GM12878 (cell line): Measurements from ENCODE around the gene LUZP2. TPM values are rescaled to one million over a fixed set of nuclear protein-coding genes. Genes with fewer than 3 reads are reported as not detected.

Experiments used
- ATAC-seq: fragments of 200-7000 bp; cut with Tn5 transposase; 3 replicates; pipeline ENCODE4 v1.9.1; 2020; ENCODE audit warnings: mild to moderate bottlenecking, moderate library complexity
- BruUV-seq: library from RNA; stranded (reverse); fragments of 400-500 nt; replicated peaks from 2 replicates; lab custom pipeline; 2021; lab: Mats Ljungman, UMichigan
- CTCF ChIA-PET: fragments of 300-600 bp; sonication (Branson Sonifier 250); formaldehyde crosslinking; extraction: SDS; loops from one replicate; lab custom pipeline; 2021; ENCODE audit warnings: inconsistent platforms; lab: Yijun Ruan, JAX
- POLR2A ChIA-PET: fragments of 350-600 bp; formaldehyde crosslinking; extraction: SDS; loops from one replicate; lab custom pipeline; 2021; ENCODE audit warnings: inconsistent platforms; lab: Charles Lee
- RAD21 ChIA-PET: fragments of 300-600 bp; sonication (Branson Sonifier 250); formaldehyde crosslinking; loops from one replicate; lab custom pipeline; 2023; ENCODE audit warnings: antibody characterized with exemption; ENCODE audit not compliant: unreplicated experiment; lab: Charles Lee
- SMC1A ChIA-PET: fragments of 300-600 bp; sonication (Branson Sonifier 250); formaldehyde crosslinking; loops from one replicate; lab custom pipeline; 2023; ENCODE audit not compliant: unreplicated experiment, uncharacterized antibody; lab: Charles Lee
- DNase-seq: peaks from one replicate; pipeline ENCODE4 v3.0.0-alpha.2; 2011; ENCODE audit warnings: low read depth, low spot score
- FAIRE-seq: peaks from 3 replicates; lab custom pipeline; 2011; peaks lifted over from hg19 to GRCh38; lab: Jason Lieb, UNC
- H2AFZ ChIP-seq: 2 replicates; pipeline ENCODE4 v1.6.0; 2011; ENCODE audit warnings: low read depth, low read length, control low read depth; ENCODE audit not compliant: control insufficient read depth
- H3K27ac ChIP-seq: 2 replicates; pipeline ENCODE4 v1.5.1; 2011; ENCODE audit warnings: control low read depth; ENCODE audit not compliant: control insufficient read depth, insufficient read depth
- H3K27me3 ChIP-seq, 2 experiments: replicated peaks in 1 of 2; 2 replicates each; pipeline versions ENCODE4 v1.6.0 to v1.6.1; 2011; ENCODE audit warnings: low read length in 1 of 2; ENCODE audit not compliant: control insufficient read depth in 2 of 2, insufficient read depth in 2 of 2
- H3K36me3 ChIP-seq, 2 experiments: 2 replicates each; pipeline ENCODE4 v1.5.1; 2011; ENCODE audit warnings: low read length in 1 of 2; ENCODE audit not compliant: control insufficient read depth in 2 of 2, insufficient read depth in 2 of 2
- H3K4me1 ChIP-seq: 2 replicates; pipeline ENCODE4 v1.6.1; 2011; ENCODE audit warnings: mild to moderate bottlenecking, low read length, moderate library complexity, mixed read lengths; ENCODE audit not compliant: control insufficient read depth, insufficient read depth
- H3K4me2 ChIP-seq: 2 replicates; pipeline ENCODE4 v1.6.0; 2011; ENCODE audit warnings: control low read depth; ENCODE audit not compliant: control insufficient read depth, insufficient read depth
- H3K4me3 ChIP-seq: fragments of 200-600 bp; sonication (generic); 2 replicates; pipeline ENCODE4 v1.5.1; 2016
- H3K79me2 ChIP-seq: 2 replicates; pipeline ENCODE4 v1.6.0; 2011; ENCODE audit warnings: low read length; ENCODE audit not compliant: control insufficient read depth, insufficient read depth
- H3K9ac ChIP-seq: 2 replicates; pipeline ENCODE4 v1.8.0; 2011; ENCODE audit warnings: low read length, control low read depth, mixed read lengths; ENCODE audit not compliant: control insufficient read depth, insufficient read depth
- H3K9me3 ChIP-seq: replicated peaks from 3 replicates; pipeline ENCODE4 v1.5.1; 2011; ENCODE audit warnings: mild to moderate bottlenecking, low read length; ENCODE audit not compliant: control insufficient read depth, insufficient read depth
- H4K20me1 ChIP-seq: 2 replicates; pipeline ENCODE4 v1.6.0; 2011; ENCODE audit not compliant: control insufficient read depth, insufficient read depth
- ATF7 ChIP-seq: fragments of 450-650 bp; IDR thresholded peaks from 2 replicates; pipeline ENCODE4 v1.6.1; 2016; ENCODE audit warnings: low read depth, mild to moderate bottlenecking
- CEBPB ChIP-seq, 2 experiments: fragments of 150-350 bp in 1 of 2; IDR thresholded peaks; 2 replicates each; pipeline ENCODE4 v1.6.1; 2012 to 2014; ENCODE audit warnings: low read depth in 2 of 2, low read length in 2 of 2, borderline replicate concordance in 1 of 2, inconsistent platforms in 1 of 2
- CTCF ChIP-seq, 3 experiments: IDR thresholded peaks in 2 of 3; conservative IDR thresholded peaks in 1 of 3; 2 replicates each; pipeline ENCODE4 v1.5.1; 2011; ENCODE audit warnings: low read depth in 3 of 3, low read length in 3 of 3, mild to moderate bottlenecking in 3 of 3, control low read depth in 2 of 3, moderate library complexity in 2 of 3, inconsistent platforms in 1 of 3, mixed read lengths in 1 of 3; ENCODE audit not compliant: control insufficient read depth in 2 of 3, insufficient read depth in 1 of 3; ENCODE audit errors: extremely low read depth in 1 of 3
- ETV6 ChIP-seq, 2 experiments: fragments of 450-650 bp in 1 of 2; IDR thresholded peaks in 1 of 2; conservative IDR thresholded peaks in 1 of 2; 2 replicates each; pipeline ENCODE4 v1.6.1; 2014; ENCODE audit warnings: antibody characterized with exemption in 1 of 2, borderline replicate concordance in 1 of 2, low read depth in 1 of 2, mild to moderate bottlenecking in 1 of 2, moderate library complexity in 1 of 2
- EZH2 ChIP-seq: IDR thresholded peaks from 2 replicates; pipeline ENCODE4 v1.6.1; 2012; ENCODE audit warnings: low read depth, mild to moderate bottlenecking, control low read depth, inconsistent platforms, low read length, borderline replicate concordance; ENCODE audit not compliant: control insufficient read depth
- GABPA ChIP-seq: IDR thresholded peaks from 2 replicates; pipeline ENCODE4 v1.6.1; 2014; ENCODE audit warnings: antibody characterized with exemption, low read depth, mild to moderate bottlenecking, inconsistent platforms
- HDAC6 ChIP-seq: fragments of 200-600 bp; sonication (generic); IDR thresholded peaks from one replicate; pipeline ENCODE4 v1.8.0; 2017; ENCODE audit warnings: antibody characterized with exemption; ENCODE audit not compliant: unreplicated experiment
- MAX ChIP-seq: IDR thresholded peaks from 2 replicates; pipeline ENCODE4 v1.6.1; 2012; ENCODE audit warnings: low read depth, low read length, improper control_type of control experiment
- MYC ChIP-seq: IDR thresholded peaks from 2 replicates; pipeline ENCODE4 v1.6.1; 2011; ENCODE audit warnings: mild to moderate bottlenecking, low read length, moderate library complexity, inconsistent platforms; ENCODE audit not compliant: insufficient read depth, insufficient replicate concordance, insufficient read length, severe bottlenecking
- NFIC ChIP-seq: IDR thresholded peaks from 2 replicates; pipeline ENCODE4 v1.6.1; 2012; ENCODE audit warnings: low read depth, mild to moderate bottlenecking, inconsistent platforms, low read length, moderate library complexity
- NR2C1 ChIP-seq: fragments of 450-650 bp; IDR thresholded peaks from 2 replicates; pipeline ENCODE4 v1.6.1; 2017; ENCODE audit warnings: antibody characterized with exemption, mild to moderate bottlenecking, moderate library complexity
- POU2F2 ChIP-seq: IDR thresholded peaks from 3 replicates; pipeline ENCODE4 v1.6.1; 2011; ENCODE audit warnings: low read depth, mild to moderate bottlenecking, low read length, borderline replicate concordance
- RCOR1 ChIP-seq: conservative IDR thresholded peaks from 2 replicates; pipeline ENCODE4 v1.6.1; 2012; ENCODE audit warnings: low read depth, low read length, improper control_type of control experiment
- SP1 ChIP-seq: IDR thresholded peaks from one replicate; pipeline ENCODE4 v1.6.1; 2011; ENCODE audit warnings: low read depth, low read length
- TARDBP ChIP-seq: IDR thresholded peaks from 2 replicates; pipeline ENCODE4 v1.6.1; 2016; ENCODE audit warnings: borderline replicate concordance
- TCF12 ChIP-seq: IDR thresholded peaks from 2 replicates; pipeline ENCODE4 v1.6.1; 2011; ENCODE audit warnings: low read depth, mild to moderate bottlenecking, low read length
- YBX1 ChIP-seq: fragments of 450-650 bp; IDR thresholded peaks from 2 replicates; pipeline ENCODE4 v1.6.1; 2016; ENCODE audit warnings: antibody characterized with exemption
- YY1 ChIP-seq: IDR thresholded peaks from 2 replicates; pipeline ENCODE4 v1.6.1; 2011; ENCODE audit warnings: low read depth, mild to moderate bottlenecking, low read length
- ZBTB40 ChIP-seq: fragments of 450-650 bp; IDR thresholded peaks from 2 replicates; pipeline ENCODE4 v1.6.1; 2016; ENCODE audit warnings: mild to moderate bottlenecking, moderate library complexity, borderline replicate concordance
- WGBS: methylation state at CpG from one replicate; pipeline ENCODE4 v1.1.6; 2016; ENCODE audit warnings: low lambda C conversion rate; ENCODE audit not compliant: insufficient replicate concordance, insufficient coverage; ENCODE audit errors: missing lambda C conversion rate; 5-methylcytosine and 5-hydroxymethylcytosine counted together
- in situ Hi-C: fragments of 300-500 bp; cut with MboI; formaldehyde crosslinking; loops from 9 replicates; pipeline ENCODE4 v1.14.3; 2018; ENCODE audit warnings: mixed read lengths
- intact Hi-C: fragments of 100-400 bp; cut with micrococcal nuclease; formaldehyde crosslinking; loops from one replicate; pipeline ENCODE4 v1.14.2; 2022; ENCODE audit not compliant: unreplicated experiment
- polyA plus RNA-seq, 11 experiments: library from polyadenylated mRNA; depleted of rRNA in 4 of 11; unstranded in 6 of 11; stranded (reverse) in 5 of 11; fragments of >200 nt; fragmentation: Nextera tagmentation in 4 of 11; fragmentation: Illumina TruSeq in 1 of 11; extraction: Ambion mirVana in 4 of 11; extraction: Trizol in 1 of 11; gene quantifications; 1 replicate in 1 of 11; 2 replicates in 10 of 11; pipeline versions ENCODE4 v1.2.1 to v1.2.3, GENCODE V29; 2011 to 2016; ENCODE audit warnings: inconsistent platforms in 2 of 11, missing spikeins in 2 of 11, low read depth in 1 of 11
- total RNA-seq, 4 experiments: library from RNA; depleted of rRNA in 3 of 4; stranded (reverse); fragments of >200 nt in 3 of 4; fragmentation: Illumina TruSeq in 1 of 4; extraction: Trizol in 1 of 4; gene quantifications; 2 replicates each; pipeline versions ENCODE4 v1.2.1 to v1.2.3, GENCODE V29; 2013 to 2021

LUZP2 gene
- total and polyA plus RNA-seq, 10 of the 15 experiments (the other 5 are each of a cell fraction or from before 2014, with no cell fraction given): not detected

- TF ChIP-seq CTCF (IDR thresholded peaks at IDR 0.05 in 2 of 3, conservative IDR thresholded peaks at IDR 0.05 in 1 of 3; ENCODE audit: control insufficient read depth in 2 of 3, extremely low read depth in 1 of 3, insufficient read depth in 1 of 3, low read depth in 3 of 3, low read length in 3 of 3): no peak
- no peak for TF ChIP-seq TCF12
- no peak for TF ChIP-seq ATF7
- TF ChIP-seq POU2F2: no peak
- no peak for TF ChIP-seq GABPA
- no peak for TF ChIP-seq NFIC
- no peak for TF ChIP-seq MYC
- no peak for TF ChIP-seq RCOR1
- TF ChIP-seq, all 136 proteins: peak for 0
These were observed 219.6 kb downstream of the LUZP2 start (continued) for GRCh38 chr11:24716403-24716802.

- CTCF ChIA-PET: interaction anchor here (0.6 kb wide), 1 partner anchor 211 kb away, joined by 3 read pairs; no protein-coding TSS in a partner anchor
- no peak for DNase-seq
- H3K9me3 ChIP-seq: no peaks in the 10 kb centered on the region
- 54% methylated on average over 5 of the region's 5 CpGs for WGBS
- no peaks in the 10 kb centered on the region for H3K4me1 ChIP-seq
- SMC1A ChIA-PET: no interaction called here
- no peaks in the 10 kb centered on the region for H4K20me1 ChIP-seq
- BruUV-seq: no TSS peak
- RAD21 ChIA-PET: no interaction called here
- no peaks in the 10 kb centered on the region for H3K27me3 ChIP-seq
- no peak for FAIRE-seq
- H3K36me3 ChIP-seq: no peaks in the 10 kb centered on the region
- POLR2A ChIA-PET: no interaction called here
- intact Hi-C loops (loop anchor here (2.0 kb wide), 1 partner anchor 24 kb away; no protein-coding TSS in a partner anchor), in situ Hi-C loops (no loop called here)
- H3K27ac ChIP-seq: no peak overlapping the region
- H3K79me2 ChIP-seq: no peaks in the 10 kb centered on the region
- H3K4me3 ChIP-seq: no peak overlapping the region
- no peak for ATAC-seq
- no peak overlapping the region for H3K4me2 ChIP-seq
- H2AFZ ChIP-seq: no peak overlapping the region
- no peak overlapping the region for H3K9ac ChIP-seq
- TF ChIP-seq MAX: no peak
- TF ChIP-seq YBX1: no peak
- TF ChIP-seq SP1: no peak
- TF ChIP-seq EZH2: no peak
- TF ChIP-seq TARDBP: no peak
- no peak for TF ChIP-seq YY1
- no peak for TF ChIP-seq CEBPB (IDR thresholded peaks at IDR 0.05; ENCODE audit: borderline replicate concordance in 1 of 2, low read depth in 2 of 2, low read length in 2 of 2)
- TF ChIP-seq ZBTB40: no peak
- TF ChIP-seq ETV6 (conservative IDR thresholded peaks at IDR 0.05 in 1 of 2, IDR thresholded peaks at IDR 0.05 in 1 of 2; ENCODE audit: borderline replicate concordance in 1 of 2, low read depth in 1 of 2): no peak
- TF ChIP-seq HDAC6: no peak
- no peak for TF ChIP-seq NR2C1
These were observed 226.4 kb downstream of the LUZP2 start for GRCh38 chr11:24723231-24723630.
